Smooth muscle cell (in vitro differentiated cells): ENCODE measurements around the gene UGT1A3. TPM values are rescaled to one million over a fixed set of nuclear protein-coding genes. Genes with fewer than 3 reads are reported as not detected.

Experiments
- DNase-seq: peaks from one replicate; lab custom pipeline; 2025; ENCODE audit not compliant: unreplicated experiment; lab: John Stamatoyannopoulos, UW
- H2AFZ ChIP-seq: fragments of 200-600 bp; sonication (generic); 2 replicates; pipeline ENCODE4 v1.6.0; 2016; ENCODE audit warnings: antibody characterized with exemption, low read depth, mild to moderate bottlenecking
- H3F3A ChIP-seq: fragments of 200-600 bp; sonication (generic); 2 replicates; pipeline ENCODE4 v1.6.0; 2017; ENCODE audit warnings: antibody characterized with exemption, low read depth
- H3K27ac ChIP-seq: fragments of 200-600 bp; sonication (generic); 2 replicates; pipeline ENCODE4 v1.5.1; 2016; ENCODE audit warnings: low read depth, mild to moderate bottlenecking
- H3K27me3 ChIP-seq: fragments of 200-600 bp; sonication (generic); 2 replicates; pipeline ENCODE4 v1.6.1; 2016; ENCODE audit warnings: low read depth, mild to moderate bottlenecking
- H3K36me3 ChIP-seq: fragments of 200-600 bp; sonication (generic); 2 replicates; pipeline ENCODE4 v1.5.1; 2016; ENCODE audit warnings: low read depth
- H3K4me1 ChIP-seq: fragments of 200-600 bp; sonication (generic); 2 replicates; pipeline ENCODE4 v1.5.1; 2016; ENCODE audit warnings: low read depth
- H3K4me2 ChIP-seq: fragments of 200-600 bp; sonication (generic); 2 replicates; pipeline ENCODE4 v1.6.0; 2016; ENCODE audit warnings: mild to moderate bottlenecking
- H3K4me3 ChIP-seq: fragments of 200-600 bp; sonication (generic); 2 replicates; pipeline ENCODE4 v1.5.1; 2016; ENCODE audit warnings: mild to moderate bottlenecking
- H3K79me2 ChIP-seq: fragments of 200-600 bp; sonication (generic); 2 replicates; pipeline ENCODE4 v1.6.0; 2016; ENCODE audit warnings: low read depth, mild to moderate bottlenecking
- H3K9ac ChIP-seq: fragments of 200-600 bp; sonication (generic); 2 replicates; pipeline ENCODE4 v1.6.0; 2016; ENCODE audit warnings: low read depth
- H3K9me3 ChIP-seq: fragments of 200-600 bp; sonication (generic); replicated peaks from 2 replicates; pipeline ENCODE4 v1.5.1; 2016; ENCODE audit warnings: low read depth
- H4K20me1 ChIP-seq: fragments of 200-600 bp; sonication (generic); 2 replicates; pipeline ENCODE4 v1.6.0; 2016; ENCODE audit warnings: low read depth
- CTCF ChIP-seq: fragments of 200-600 bp; sonication (generic); IDR thresholded peaks from 2 replicates; pipeline ENCODE4 v1.5.1; 2017; ENCODE audit warnings: borderline replicate concordance, mild to moderate bottlenecking, antibody characterized with exemption; ENCODE audit not compliant: insufficient read depth, poor library complexity, severe bottlenecking
- WGBS: methylation state at CpG from one replicate; pipeline ENCODE4 v1.1.7; 2016; ENCODE audit warnings: low lambda C conversion rate; 5-methylcytosine and 5-hydroxymethylcytosine counted together
- polyA plus RNA-seq: library from polyadenylated mRNA; unstranded; fragments of >200 nt; fragmentation: Nextera tagmentation; extraction: Ambion mirVana; gene quantifications from 2 replicates; pipeline ENCODE4 v1.2.1, GENCODE V29; 2016
- total RNA-seq: library from RNA; depleted of rRNA; stranded (reverse); fragments of >200 nt; gene quantifications from 2 replicates; pipeline ENCODE4 v1.2.3, GENCODE V29; 2014

The UGT1A3 gene
- total and polyA plus RNA-seq, 2 experiments from 2014 or later = not detected

- Histone ChIP-seq H3K9me3 (no peaks in the 10 kb centered on the region), H3F3A (no peaks in the 10 kb centered on the region), H3K4me1 (no peaks in the 10 kb centered on the region), H3K4me3 (no peak overlapping the region), H2AFZ (no peak overlapping the region), H3K27ac (no peak overlapping the region), H3K27me3 (no peaks in the 10 kb centered on the region), H3K36me3 (no peaks in the 10 kb centered on the region), H3K79me2 (no peaks in the 10 kb centered on the region), H3K4me2 (no peak overlapping the region), H3K9ac (no peak overlapping the region), H4K20me1 (no peaks in the 10 kb centered on the region)
- no peak for DNase-seq
- WGBS = 93% methylated on average over 13 of the region's 13 CpGs
- no peak for TF ChIP-seq CTCF
These were observed 66.9 kb downstream of the UGT1A3 start for GRCh38 chr2:233795735-233796171.

- no peak overlapping the region for H3K27ac ChIP-seq
- no peak overlapping the region for H3K4me3 ChIP-seq
- H3K9ac ChIP-seq = no peak overlapping the region
- H3K9me3 ChIP-seq = no peaks in the 10 kb centered on the region
- no peak for DNase-seq
- H3K36me3 ChIP-seq = no peaks in the 10 kb centered on the region
- TF ChIP-seq CTCF = no peak
- no peak overlapping the region for H2AFZ ChIP-seq
- no peaks in the 10 kb centered on the region for H3K79me2 ChIP-seq
- H3K27me3 ChIP-seq = no peaks in the 10 kb centered on the region
- H3F3A ChIP-seq = no peaks in the 10 kb centered on the region
- H3K4me2 ChIP-seq = no peak overlapping the region
- 85% methylated on average over 9 of the region's 9 CpGs for WGBS
- H3K4me1 ChIP-seq = no peaks in the 10 kb centered on the region
- H4K20me1 ChIP-seq = no peaks in the 10 kb centered on the region
These were observed 67.4 kb downstream of the UGT1A3 start for GRCh38 chr2:233796254-233796653.

GRCh38 chr2:233798335-233799086, 69.7 kb downstream of the UGT1A3 start:
- Histone ChIP-seq H3K79me2 (no peaks in the 10 kb centered on the region), H4K20me1 (no peaks in the 10 kb centered on the region), H3K9ac (no peak overlapping the region), H3K4me2 (no peak overlapping the region), H2AFZ (no peak overlapping the region), H3K36me3 (no peaks in the 10 kb centered on the region), H3F3A (no peaks in the 10 kb centered on the region), H3K9me3 (no peaks in the 10 kb centered on the region), H3K4me1 (no peaks in the 10 kb centered on the region), H3K27me3 (no peaks in the 10 kb centered on the region), H3K4me3 (no peak overlapping the region), H3K27ac (no peak overlapping the region)
- WGBS = 89% methylated on average over 14 of the region's 14 CpGs
- TF ChIP-seq CTCF = no peak
- no peak for DNase-seq

GRCh38 chr2:233799087-233799665, 70.3 kb downstream of the UGT1A3 start:
- H3F3A ChIP-seq = no peaks in the 10 kb centered on the region
- H3K4me2 ChIP-seq = no peak overlapping the region
- no peaks in the 10 kb centered on the region for H3K36me3 ChIP-seq
- no peak overlapping the region for H3K4me3 ChIP-seq
- no peaks in the 10 kb centered on the region for H3K4me1 ChIP-seq
- 67% methylated on average over 7 of the region's 7 CpGs for WGBS
- no peaks in the 10 kb centered on the region for H3K27me3 ChIP-seq
- no peak for TF ChIP-seq CTCF
- no peak overlapping the region for H3K27ac ChIP-seq
- no peak overlapping the region for H3K9ac ChIP-seq
- H2AFZ ChIP-seq = no peak overlapping the region
- no peaks in the 10 kb centered on the region for H4K20me1 ChIP-seq
- H3K9me3 ChIP-seq = no peaks in the 10 kb centered on the region
- H3K79me2 ChIP-seq = no peaks in the 10 kb centered on the region
- DNase-seq = no peak
